Fibroblast of skin of left biceps (primary cell): ENCODE results near the gene KSR1.

Source experiments
- DNase-seq, 2 experiments: peaks; one replicate each; pipeline ENCODE4 v3.0.0-alpha.2; 2013; ENCODE audit warnings: low read depth in 2 of 2

Gene KSR1

GRCh38 chr17:27550974-27551505 is 94.8 kb downstream of the KSR1 start:
- DNase-seq, result no peak

GRCh38 chr17:27551701-27552248 is 95.5 kb downstream of the KSR1 start:
- no peak for DNase-seq

GRCh38 chr17:27552276-27552732 is 96.1 kb downstream of the KSR1 start:
- DNase-seq, result no peak

GRCh38 chr17:27553019-27553511 is 96.8 kb downstream of the KSR1 start:
- DNase-seq, result no peak

- no peak for DNase-seq
Observed at GRCh38 chr17:27554152-27554551, 97.9 kb downstream of the KSR1 start.

- no peak for DNase-seq
Observed at GRCh38 chr17:27554911-27555310, 98.7 kb downstream of the KSR1 start.

- no peak for DNase-seq
Observed at GRCh38 chr17:27555339-27555738, 99.1 kb downstream of the KSR1 start.

GRCh38 chr17:27558341-27558740 is 102.1 kb downstream of the KSR1 start:
- DNase-seq, result no peak

GRCh38 chr17:27558842-27559505 is 102.7 kb downstream of the KSR1 start:
- no peak for DNase-seq

GRCh38 chr17:27559506-27560481 is 103.5 kb downstream of the KSR1 start:
- DNase-seq, result peak; percentile 88

- DNase-seq, result no peak
Observed at GRCh38 chr17:27560668-27561067, 104.4 kb downstream of the KSR1 start.

- DNase-seq, result no peak
Observed at GRCh38 chr17:27562777-27563455, 106.7 kb downstream of the KSR1 start.

GRCh38 chr17:27563532-27563931 is 107.3 kb downstream of the KSR1 start:
- no peak for DNase-seq

GRCh38 chr17:27564463-27564862 is 108.2 kb downstream of the KSR1 start:
- no peak for DNase-seq

GRCh38 chr17:27565874-27566670 is 109.8 kb downstream of the KSR1 start:
- no peak for DNase-seq

- DNase-seq, result no peak
Observed at GRCh38 chr17:27566671-27567562, 110.7 kb downstream of the KSR1 start.

- no peak for DNase-seq
Observed at GRCh38 chr17:27567563-27567859, 111.3 kb downstream of the KSR1 start.

- DNase-seq, result no peak
Observed at GRCh38 chr17:27568216-27568615, 112.0 kb downstream of the KSR1 start.

GRCh38 chr17:27568811-27569210 is 112.6 kb downstream of the KSR1 start:
- DNase-seq, result no peak

- DNase-seq, result no peak
Observed at GRCh38 chr17:27569257-27569722, 113.0 kb downstream of the KSR1 start.
